K562 (cell line): ENCODE measurements around the gene DAAM1. TPM values are rescaled to one million over a fixed set of nuclear protein-coding genes. Genes with fewer than 3 reads are reported as not detected.
A peak's percentile ranks its signal among the peaks of the same experiment; 100 is the strongest.

Source experiments
- CTBP1 ChIP-seq: fragments of 450-650 bp; IDR thresholded peaks from 2 replicates; pipeline ENCODE4 v1.6.1; 2016; ENCODE audit warnings: borderline replicate concordance
- E2F6 ChIP-seq, 2 experiments: IDR thresholded peaks; 2 replicates each; pipeline ENCODE4 v1.6.1; 2011; ENCODE audit warnings: borderline replicate concordance in 1 of 2, control low read depth in 1 of 2, low read depth in 1 of 2, low read length in 1 of 2, mild to moderate bottlenecking in 1 of 2, mixed read lengths in 1 of 2, moderate library complexity in 1 of 2; ENCODE audit not compliant: insufficient read depth in 1 of 2, insufficient read length in 1 of 2, poor library complexity in 1 of 2, severe bottlenecking in 1 of 2; ENCODE audit errors: extremely low read depth in 1 of 2
- ELF1 ChIP-seq: fragments of 200-800 bp; sonication (Bioruptor generic); IDR thresholded peaks from 2 replicates; pipeline ENCODE4 v1.6.1; 2016; ENCODE audit warnings: missing genetic modification characterization, missing compliant biosample characterization
- HMBOX1 ChIP-seq: sonication (generic); IDR thresholded peaks from 2 replicates; pipeline ENCODE4 v1.6.1; 2016
- NBN ChIP-seq: fragments of 450-650 bp; IDR thresholded peaks from 2 replicates; pipeline ENCODE4 v1.6.1; 2016; ENCODE audit warnings: low read depth, mild to moderate bottlenecking
- SMARCB1 ChIP-seq: IDR thresholded peaks from 2 replicates; pipeline ENCODE4 v1.6.1; 2011; ENCODE audit warnings: improper control_type of control experiment, low read depth; ENCODE audit not compliant: insufficient read length
- TEAD4 ChIP-seq, 2 experiments: sonication (generic) in 1 of 2; formaldehyde crosslinking in 1 of 2; IDR thresholded peaks; 2 replicates each; pipeline versions ENCODE4 v1.6.1 to v1.8.0; 2012 to 2022; ENCODE audit warnings: borderline replicate concordance in 1 of 2, inconsistent platforms in 1 of 2, low read length in 1 of 2, mild to moderate bottlenecking in 1 of 2, missing genetic modification reagents in 1 of 2
- UBTF ChIP-seq, 2 experiments: IDR thresholded peaks; 2 replicates each; pipeline ENCODE4 v1.6.1; 2012; ENCODE audit warnings: improper control_type of control experiment in 2 of 2, low read depth in 2 of 2, low read length in 2 of 2, borderline replicate concordance in 1 of 2
- ZBTB40 ChIP-seq, 2 experiments: fragments of 450-650 bp in 1 of 2; sonication (generic) in 1 of 2; formaldehyde crosslinking in 1 of 2; IDR thresholded peaks; 2 replicates each; pipeline versions ENCODE4 v1.7.1 to v1.9.0; 2016 to 2022; ENCODE audit warnings: inconsistent platforms in 1 of 2, mild to moderate bottlenecking in 1 of 2, missing genetic modification reagents in 1 of 2
- ZC3H4 ChIP-seq: sonication (generic); formaldehyde crosslinking; IDR thresholded peaks from 2 replicates; pipeline ENCODE4 v1.9.0; 2021; ENCODE audit warnings: missing genetic modification reagents, borderline replicate concordance
- ZNF766 ChIP-seq: fragments of 200-800 bp; sonication (Bioruptor generic); conservative IDR thresholded peaks from 2 replicates; pipeline ENCODE4 v1.6.1; 2016; ENCODE audit warnings: missing genetic modification characterization, missing compliant biosample characterization
- polyA plus RNA-seq, 8 experiments: library from polyadenylated mRNA; depleted of rRNA in 4 of 8; stranded (reverse) in 5 of 8; unstranded in 3 of 8; fragments of >200 nt; fragmentation: Nextera tagmentation in 2 of 8; fragmentation: Illumina TruSeq in 1 of 8; extraction: Ambion mirVana in 2 of 8; extraction: Trizol in 1 of 8; gene quantifications; 2 replicates each; pipeline versions ENCODE4 v1.2.1 to v1.2.3, GENCODE V29; 2011 to 2014; ENCODE audit warnings: inconsistent platforms in 1 of 8, missing spikeins in 1 of 8
- total RNA-seq, 7 experiments: library from RNA; depleted of rRNA in 6 of 7; stranded (reverse); fragments of >200 nt in 6 of 7; fragmentation: Illumina TruSeq in 2 of 7; extraction: Trizol in 2 of 7; gene quantifications; 2 replicates each; pipeline versions ENCODE4 v1.2.1 to v1.2.3, GENCODE V29; 2011 to 2021; ENCODE audit warnings: low replicate concordance in 1 of 7

Gene DAAM1
- total and polyA plus RNA-seq, 9 of the 15 experiments (the other 6 are each of a cell fraction or from before 2014, with no cell fraction given), result 3.6 to 11.6 (median 6.7) TPM

GRCh38 chr14:59187802-59188460 lies 536 bp upstream of the DAAM1 start (continued):
- TF ChIP-seq E2F6 (IDR thresholded peaks at IDR 0.05; ENCODE audit: borderline replicate concordance in 1 of 2, extremely low read depth in 1 of 2, insufficient read depth in 1 of 2, insufficient read length in 1 of 2, low read depth in 1 of 2, low read length in 1 of 2, poor library complexity in 1 of 2, severe bottlenecking in 1 of 2) (peak; percentile 42 to 84), ZC3H4 (no peak), ZNF766 (CRISPR knock-in tag) (peak; percentile 16; the same call in 1 of the 2 replicates), TEAD4 (IDR thresholded peaks at IDR 0.05; ENCODE audit: low read length) (peak; percentile 88), TEAD4 (CRISPR knock-in tag; IDR thresholded peaks at IDR 0.05; ENCODE audit: borderline replicate concordance) (no peak), NBN (peak; percentile 50; the same call in 1 of the 2 replicates), SMARCB1 (peak; percentile 34), UBTF (IDR thresholded peaks at IDR 0.05; ENCODE audit: borderline replicate concordance in 1 of 2, low read depth in 2 of 2, low read length in 2 of 2) (peak in 1 of 2 experiments; percentile 81; a peak in 1 of 4 replicates), HMBOX1 (peak; percentile 88), ZBTB40 (IDR thresholded peaks at IDR 0.05) (0 out of 2 replicates have a peak, but pooled peaks have one; percentile 6), ZBTB40 (CRISPR knock-in tag; IDR thresholded peaks at IDR 0.05) (no peak), ELF1 (no peak), CTBP1 (peak; percentile 48; the same call in 1 of the 2 replicates)
